Measurements from ENCODE around the gene AGMO.
"Not testable (repeated sequence)": the region's sequence is repeated elsewhere in the genome, so short reads cannot be mapped to it uniquely, and the experiment has no call there.

Gene AGMO

GRCh38 chr7:15314922-15315321 is 246.9 kb downstream of the AGMO start:
- DNase-seq (ENCODE audit: low spot score), result no peak

- no peak for DNase-seq (ENCODE audit: low spot score)
Measured at GRCh38 chr7:15313361-15313760, 248.5 kb downstream of the AGMO start.

GRCh38 chr7:15309872-15310271 is 251.9 kb downstream of the AGMO start:
- no peak for DNase-seq (ENCODE audit: low spot score)

- DNase-seq (ENCODE audit: low spot score), result no peak
Measured at GRCh38 chr7:15308821-15309220, 253.0 kb downstream of the AGMO start.

GRCh38 chr7:15306296-15306695 is 255.5 kb downstream of the AGMO start:
- no peak for DNase-seq (ENCODE audit: low spot score)

GRCh38 chr7:15305002-15305600 is 256.7 kb downstream of the AGMO start:
- no peak for DNase-seq (ENCODE audit: low spot score)

GRCh38 chr7:15303357-15303756 is 258.5 kb downstream of the AGMO start:
- no peak for DNase-seq (ENCODE audit: low spot score)

- DNase-seq (ENCODE audit: low spot score), result not testable (repeated sequence)
Measured at GRCh38 chr7:15300986-15301385, 260.8 kb downstream of the AGMO start.

- DNase-seq (ENCODE audit: low spot score), result no peak
Measured at GRCh38 chr7:15292138-15292537, 269.7 kb downstream of the AGMO start.

- no peak for DNase-seq (ENCODE audit: low spot score)
Measured at GRCh38 chr7:15291699-15292098, 270.1 kb downstream of the AGMO start.

GRCh38 chr7:15288741-15289140 is 273.1 kb downstream of the AGMO start:
- DNase-seq (ENCODE audit: low spot score), result no peak

- DNase-seq (ENCODE audit: low spot score), result no peak
Measured at GRCh38 chr7:15284396-15284795, 277.4 kb downstream of the AGMO start.

- no peak for DNase-seq (ENCODE audit: low spot score)
Measured at GRCh38 chr7:15280078-15280733, 281.6 kb downstream of the AGMO start.

- DNase-seq (ENCODE audit: low spot score), result no peak
Measured at GRCh38 chr7:15279640-15280039, 282.2 kb downstream of the AGMO start.

GRCh38 chr7:15257689-15258088 is 304.1 kb downstream of the AGMO start:
- DNase-seq (ENCODE audit: low spot score), result no peak

- no peak for DNase-seq (ENCODE audit: low spot score)
Measured at GRCh38 chr7:15252181-15252580, 309.6 kb downstream of the AGMO start.

- no peak for DNase-seq (ENCODE audit: low spot score)
Measured at GRCh38 chr7:15248514-15248913, 313.3 kb downstream of the AGMO start.

GRCh38 chr7:15245831-15246230 is 316.0 kb downstream of the AGMO start:
- no peak for DNase-seq (ENCODE audit: low spot score)

GRCh38 chr7:15239801-15240200 is 322.0 kb downstream of the AGMO start:
- DNase-seq (ENCODE audit: low spot score), result no peak

- no peak for DNase-seq (ENCODE audit: low spot score)
Measured at GRCh38 chr7:15236952-15237351, 324.9 kb downstream of the AGMO start.

- no peak for DNase-seq (ENCODE audit: low spot score)
Measured at GRCh38 chr7:15234431-15234830, 327.4 kb downstream of the AGMO start.

GRCh38 chr7:15228831-15229230 is 333.0 kb downstream of the AGMO start:
- no peak for DNase-seq (ENCODE audit: low spot score)

- no peak for DNase-seq (ENCODE audit: low spot score)
Measured at GRCh38 chr7:15225981-15226380, 335.8 kb downstream of the AGMO start.

- DNase-seq (ENCODE audit: low spot score), result no peak
Measured at GRCh38 chr7:15219758-15220157, 342.1 kb downstream of the AGMO start.

Data from HuH-7.5 (cell line).